MV-4-11 (cell line): Measurements from ENCODE around the gene NDUFV1.
"Not testable (repeated sequence)": the region's sequence is repeated elsewhere in the genome, so short reads cannot be mapped to it uniquely, and the experiment has no call there.

Source experiments
- DNase-seq: peaks from one replicate; lab custom pipeline; 2025; lab: John Stamatoyannopoulos, UW

The NDUFV1 gene

DNA sequence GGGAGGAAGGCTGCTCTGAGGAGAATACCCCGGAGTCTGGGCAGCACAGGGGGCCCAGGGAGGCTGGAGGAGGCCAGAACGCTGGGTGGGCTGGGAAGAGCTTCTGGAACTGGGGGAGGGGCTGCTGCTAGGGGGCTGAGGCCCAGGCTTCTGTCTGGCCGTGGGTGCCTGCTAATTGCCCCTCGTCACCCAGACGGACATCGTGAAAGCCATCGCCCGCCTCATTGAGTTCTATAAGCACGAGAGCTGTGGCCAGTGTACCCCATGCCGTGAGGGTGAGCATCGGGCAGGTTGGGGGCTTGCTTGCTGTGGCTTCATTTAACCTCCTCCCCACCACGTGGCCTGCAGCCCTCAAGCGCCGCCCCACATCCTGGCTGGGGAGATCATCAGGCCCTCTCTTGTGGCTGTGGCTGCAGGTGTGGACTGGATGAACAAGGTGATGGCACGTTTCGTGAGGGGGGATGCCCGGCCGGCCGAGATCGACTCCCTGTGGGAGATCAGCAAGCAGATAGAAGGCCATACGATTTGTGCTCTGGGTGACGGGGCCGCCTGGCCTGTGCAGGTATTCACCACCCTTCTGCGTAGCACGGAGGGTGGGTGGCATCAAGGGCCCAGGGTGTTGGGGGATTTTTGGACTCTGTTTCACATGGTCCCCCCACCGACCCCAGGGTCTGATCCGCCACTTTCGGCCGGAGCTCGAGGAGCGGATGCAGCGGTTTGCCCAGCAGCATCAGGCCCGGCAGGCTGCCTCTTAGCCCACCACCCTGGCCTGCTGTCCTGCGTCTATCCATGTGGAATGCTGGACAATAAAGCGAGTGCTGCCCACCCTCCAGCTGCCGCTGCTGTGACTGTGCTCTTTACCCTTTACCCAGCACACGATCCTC is 5.2 kb downstream of the NDUFV1 start:
- DNase-seq: no peak

GRCh38 chr11:67612751-67613150 is 6.0 kb downstream of the NDUFV1 start:
- DNase-seq: no peak

DNA sequence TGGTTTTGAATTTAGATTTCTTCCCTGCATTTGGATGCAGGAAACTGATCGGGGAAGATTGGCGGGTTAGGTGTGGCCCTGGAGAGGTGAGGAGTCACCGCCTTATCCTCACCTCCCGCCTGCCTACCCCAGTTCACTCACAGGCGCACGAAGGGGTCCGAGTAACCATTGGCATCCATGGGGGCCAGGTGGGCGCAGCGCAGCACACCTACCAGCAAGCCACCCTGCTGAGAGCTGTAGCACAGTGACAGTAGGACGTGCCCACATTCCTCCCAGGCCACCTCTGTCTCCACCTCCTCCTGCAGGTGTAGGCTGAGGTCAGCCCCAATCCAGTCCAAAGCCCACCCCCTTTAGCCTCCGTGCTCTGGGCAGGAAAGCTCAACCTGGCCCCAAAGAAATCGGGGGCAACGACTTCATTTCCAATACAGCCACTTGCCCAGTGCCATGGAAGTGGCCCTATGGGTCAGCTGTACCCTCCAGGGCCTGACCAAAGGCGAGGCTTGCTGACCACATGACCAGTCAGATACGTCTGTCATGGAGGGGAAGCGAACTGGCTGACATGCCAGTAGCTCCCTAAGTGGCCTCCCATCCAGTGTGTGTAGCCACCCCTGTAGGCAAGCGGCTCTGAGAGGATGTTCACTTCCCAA is 6.7 kb downstream of the NDUFV1 start:
- DNase-seq: no peak

DNA sequence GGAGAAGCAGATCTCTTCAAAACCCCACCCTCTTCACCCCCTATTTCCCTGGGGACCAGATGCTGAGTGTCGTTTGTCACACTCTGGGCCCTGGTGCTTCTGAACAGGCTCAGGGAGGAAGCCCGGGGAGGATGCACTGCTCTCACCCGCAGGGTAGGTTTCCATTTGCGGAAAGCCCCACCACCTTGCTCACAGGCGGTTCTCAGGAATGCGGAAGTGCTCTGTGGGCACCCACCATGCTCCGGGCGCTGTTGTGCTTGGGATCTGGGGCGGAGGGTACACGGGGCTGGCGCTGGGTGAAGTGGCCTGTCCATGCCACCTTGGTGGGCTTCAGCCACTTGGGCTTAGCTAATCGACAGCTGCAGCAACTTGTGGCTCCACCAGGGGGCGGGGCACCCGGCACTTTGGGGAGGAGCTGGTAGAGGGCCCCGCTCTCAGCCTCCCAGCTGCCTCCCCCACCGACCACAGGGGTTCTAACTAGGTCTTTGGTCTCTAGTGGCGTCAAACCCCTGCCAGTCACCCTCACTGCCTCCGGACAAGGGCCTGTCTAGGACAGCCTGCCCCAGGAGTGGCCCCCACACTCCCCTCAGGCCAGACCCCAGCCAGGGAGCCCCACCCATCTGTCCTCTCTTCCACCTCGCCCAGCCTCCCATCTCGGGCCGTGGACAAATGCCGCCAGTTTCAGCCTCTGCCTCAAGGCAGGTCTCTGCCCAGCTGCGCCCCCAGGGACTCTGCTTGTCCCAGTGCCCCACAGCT is 7.4 kb downstream of the NDUFV1 start:
- peak; percentile 87 for DNase-seq

DNA sequence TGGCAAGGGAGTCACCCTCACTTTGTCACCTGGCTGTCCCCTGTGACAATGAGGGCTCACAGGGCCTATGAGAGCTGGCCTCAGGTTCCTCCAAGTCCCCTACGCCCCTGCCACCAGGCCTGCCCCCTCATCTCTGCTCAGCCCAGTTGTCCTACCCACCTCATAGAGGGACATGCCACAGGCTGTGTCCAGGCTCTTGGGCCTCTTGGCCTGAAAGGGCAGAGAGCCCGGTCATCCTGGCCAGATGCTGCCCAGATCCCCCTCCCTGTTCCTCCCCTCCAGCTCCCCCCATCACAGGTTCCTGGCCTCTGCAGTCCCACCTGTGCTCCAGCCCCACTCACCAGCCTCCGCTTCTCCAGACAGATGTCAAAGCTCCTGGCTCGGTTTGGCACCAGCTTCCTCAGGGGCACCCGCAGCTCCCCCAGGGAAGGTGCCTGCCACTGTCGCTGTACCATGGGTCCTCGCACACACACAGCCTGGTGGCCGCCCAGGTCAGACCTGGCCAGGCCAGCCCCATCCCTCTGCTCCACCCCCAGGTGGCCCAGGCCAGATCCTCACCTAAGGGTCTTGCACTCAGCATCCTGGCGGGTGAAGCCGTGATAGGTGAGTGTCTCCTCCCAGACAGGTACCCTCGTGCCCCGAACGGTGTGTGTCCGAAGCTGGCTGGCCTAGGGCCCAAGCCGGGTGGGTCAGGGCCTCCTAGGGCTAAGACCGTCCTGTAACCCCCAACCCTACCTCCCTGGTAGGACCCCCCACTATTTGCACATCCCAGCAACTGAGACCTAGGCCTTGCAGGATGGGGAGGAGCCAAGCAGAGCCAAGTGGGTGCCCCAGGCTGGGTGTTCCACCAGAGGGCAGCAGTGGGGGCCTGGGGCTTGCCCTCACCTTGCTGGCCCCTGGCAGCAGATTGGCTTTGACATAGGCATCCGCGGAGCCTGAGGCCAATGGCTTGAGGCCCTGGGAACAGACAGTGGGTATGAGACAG is 8.3 kb downstream of the NDUFV1 start:
- peak; percentile 21 for DNase-seq

GRCh38 chr11:67615728-67616430 is 9.1 kb downstream of the NDUFV1 start:
- DNase-seq: no peak

GRCh38 chr11:67616431-67617242 is 9.9 kb downstream of the NDUFV1 start:
- DNase-seq: no peak

- DNase-seq: no peak
These were observed 10.7 kb downstream of the NDUFV1 start for GRCh38 chr11:67617243-67617953.

DNA sequence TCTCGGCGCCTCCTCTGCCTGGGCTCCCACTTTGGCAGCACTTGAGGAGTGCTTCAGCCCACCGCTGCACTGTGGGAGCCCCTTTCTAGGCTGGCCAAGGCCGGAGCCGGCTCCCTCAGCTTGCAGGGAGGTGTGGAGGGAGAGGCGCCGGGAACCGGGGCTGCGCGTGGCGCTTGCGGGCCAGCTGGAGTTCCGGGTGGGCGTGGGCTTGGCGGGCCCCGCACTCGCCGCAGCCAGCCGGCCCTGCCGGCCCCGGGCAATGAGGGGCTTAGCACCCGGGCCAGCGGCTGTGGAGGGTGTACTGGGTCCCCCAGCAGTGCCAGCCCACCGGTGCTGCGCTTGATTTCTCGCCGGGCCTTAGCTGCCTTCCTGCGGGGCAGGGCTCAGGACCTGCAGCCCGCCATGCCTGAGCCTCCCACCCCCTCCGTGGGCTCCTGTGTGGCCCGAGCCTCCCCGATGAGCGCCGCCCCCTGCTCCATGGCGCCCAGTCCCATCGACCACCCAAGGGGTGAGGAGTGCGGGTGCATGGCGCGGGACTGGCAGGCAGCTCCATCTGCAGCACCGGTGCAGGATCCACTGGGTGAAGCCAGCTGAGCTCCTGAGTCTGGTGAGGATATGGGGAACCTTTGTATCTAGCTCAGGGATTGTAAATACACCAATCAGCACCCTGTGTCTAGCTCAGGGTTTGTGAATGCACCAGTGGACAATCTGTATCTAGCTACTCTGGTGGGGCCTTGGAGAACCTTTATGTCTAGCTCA is 12.3 kb downstream of the NDUFV1 start:
- DNase-seq: not testable (repeated sequence)

DNA sequence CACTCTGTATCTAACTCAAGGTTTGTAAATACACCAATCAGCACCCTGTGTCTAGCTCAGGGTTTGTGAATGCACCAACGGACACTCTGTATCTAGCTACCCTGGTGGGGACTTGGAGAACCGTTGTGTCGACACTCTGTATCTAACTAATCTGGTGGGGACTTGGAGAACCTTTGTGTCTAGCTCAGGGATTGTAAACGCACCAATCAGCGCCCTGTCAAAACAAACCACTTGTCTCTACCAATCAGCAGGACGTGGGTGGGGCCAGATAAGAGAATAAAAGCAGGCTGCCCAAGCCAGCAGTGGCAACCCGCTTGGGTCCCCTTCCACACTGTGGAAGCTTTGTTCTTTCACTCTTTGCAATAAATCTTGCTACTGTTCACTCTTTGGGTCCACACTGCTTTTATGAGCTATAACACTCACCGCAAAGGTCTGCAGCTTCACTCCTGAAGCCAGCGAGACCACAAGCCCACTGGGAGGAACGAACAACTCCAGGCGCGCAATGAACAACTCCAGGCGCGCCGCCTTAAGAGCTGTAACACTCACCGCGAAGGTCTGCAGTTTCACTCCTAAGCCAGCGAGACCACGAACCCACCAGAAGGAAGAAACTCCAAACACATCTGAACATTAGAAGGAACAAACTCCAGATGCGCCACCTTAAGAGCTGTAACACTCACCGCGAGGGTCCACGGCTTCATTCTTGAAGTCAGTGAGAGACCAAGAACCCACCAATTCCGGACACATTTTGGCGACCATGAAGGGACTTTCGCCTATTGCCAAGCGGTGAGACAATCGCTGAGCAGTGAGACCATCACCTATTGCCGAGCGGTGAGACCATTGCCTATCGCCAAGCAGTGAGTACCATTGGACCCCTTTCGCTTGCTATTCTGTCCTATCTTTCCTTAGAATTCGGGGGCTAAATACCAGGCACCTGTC is 13.2 kb downstream of the NDUFV1 start:
- DNase-seq: not testable (repeated sequence)

DNA sequence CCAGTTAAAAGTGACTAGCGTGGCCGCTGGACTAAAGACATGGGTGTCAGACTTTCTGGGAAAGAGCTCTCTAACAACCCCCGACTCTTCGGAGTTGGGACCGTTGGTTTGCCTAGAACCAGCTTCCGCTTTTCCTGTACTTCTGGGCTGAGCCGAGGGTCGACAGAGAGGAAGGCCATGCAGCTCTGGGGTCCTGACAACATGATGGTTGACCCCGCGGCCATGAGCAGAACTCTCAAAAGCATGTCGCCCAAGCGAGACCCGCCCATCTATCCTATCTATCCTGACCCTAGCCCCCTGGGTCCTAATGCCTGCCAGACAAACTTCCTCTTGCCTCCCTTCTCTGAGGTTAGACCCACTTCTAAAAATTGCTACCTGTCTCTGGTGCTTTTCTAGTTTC is 13.9 kb downstream of the NDUFV1 start:
- not testable (repeated sequence) for DNase-seq

DNA sequence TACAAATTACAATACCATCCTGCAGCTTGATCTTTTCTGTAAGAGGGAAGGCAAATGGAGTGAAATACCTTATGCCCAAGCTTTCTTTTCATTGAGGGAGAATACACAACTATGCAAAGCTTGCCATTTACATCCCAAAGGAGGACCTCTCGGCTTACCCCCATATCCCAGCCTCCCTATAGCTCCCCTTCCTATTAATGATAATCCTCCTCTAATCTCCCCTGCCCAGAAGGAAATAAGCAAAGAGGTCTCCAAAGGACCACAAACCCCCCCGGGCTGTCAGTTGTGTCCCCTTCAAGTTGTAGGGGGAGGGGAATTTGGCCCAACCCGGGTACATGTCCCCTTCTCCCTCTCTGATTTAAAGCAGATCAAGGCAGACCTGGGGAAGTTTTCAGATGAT is 15.2 kb downstream of the NDUFV1 start:
- DNase-seq: not testable (repeated sequence)

- DNase-seq: not testable (repeated sequence)
These were observed 16.2 kb downstream of the NDUFV1 start for GRCh38 chr11:67622905-67623304.

- peak; percentile 52 for DNase-seq
These were observed 17.1 kb downstream of the NDUFV1 start for GRCh38 chr11:67623795-67624194.

DNA sequence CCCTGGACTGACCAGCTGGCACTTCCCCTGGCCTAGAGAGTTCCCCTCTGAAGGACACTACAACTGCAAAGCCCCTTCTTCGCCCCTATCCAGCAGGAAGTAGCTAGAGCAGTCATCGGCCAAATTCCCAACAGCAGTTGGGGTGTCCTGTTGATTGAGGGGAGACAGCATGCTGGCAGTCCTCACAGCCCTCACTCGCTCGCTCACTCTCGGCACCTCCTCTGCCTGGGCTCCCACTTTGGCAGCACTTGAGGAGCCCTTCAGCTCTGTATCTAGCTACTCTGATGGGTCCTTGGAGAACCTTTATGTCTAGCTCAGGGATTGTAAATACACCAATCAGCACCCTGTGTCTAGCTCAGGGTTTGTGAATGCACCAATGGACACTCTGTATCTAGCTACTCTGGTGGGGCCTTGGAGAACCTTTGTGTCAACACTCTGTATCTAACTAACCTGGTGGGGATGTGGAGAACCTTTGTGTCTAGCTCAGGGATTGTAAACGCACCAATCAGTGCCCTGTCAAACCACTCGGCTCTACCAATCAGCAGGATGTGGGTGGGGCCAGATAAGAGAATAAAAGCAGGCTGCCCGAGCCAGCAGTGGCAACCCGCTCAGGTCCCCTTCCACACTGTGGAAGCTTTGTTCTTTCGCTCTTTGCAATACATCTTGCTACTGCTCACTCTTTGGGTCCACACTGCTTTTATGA is 19.5 kb downstream of the NDUFV1 start:
- DNase-seq: not testable (repeated sequence)

- no peak for DNase-seq
These were observed 20.2 kb downstream of the NDUFV1 start for GRCh38 chr11:67626970-67627369.

DNA sequence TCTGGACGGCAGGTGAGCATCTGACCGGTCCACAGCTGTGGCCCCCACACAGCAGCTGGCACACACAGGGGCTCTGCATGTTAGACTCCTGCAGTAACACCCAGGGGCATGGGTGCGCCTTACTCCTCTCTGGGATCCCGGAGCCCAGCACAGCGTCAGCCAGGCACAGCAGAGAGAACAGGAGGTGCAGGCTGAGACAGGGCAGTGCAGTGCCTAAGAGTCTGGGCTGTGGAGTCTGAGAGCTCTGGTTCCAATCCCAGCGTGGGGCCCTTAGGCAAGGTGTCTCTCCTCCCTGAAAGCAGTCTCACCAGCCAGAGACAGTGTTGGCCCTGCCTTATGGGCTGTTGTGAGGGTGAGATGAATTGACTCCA is 20.7 kb downstream of the NDUFV1 start:
- DNase-seq: no peak
